Spleen (tissue), 11 donors: ENCODE measurements around the gene PRR35. TPM values are rescaled to one million over a fixed set of nuclear protein-coding genes. Genes with fewer than 3 reads are reported as not detected.

Source experiments
- DNase-seq: peaks from one replicate; pipeline ENCODE4 v3.0.0-alpha.2; 2020
- H3K27ac ChIP-seq, 8 donors: fragments of 200-600 bp; sonication (generic) in 7 of 8; 1 replicate in 4 of 8; 2 replicates in 4 of 8; pipeline versions ENCODE4 v1.5.0 to v1.8.0; 2016 to 2021; ENCODE audit warnings: inconsistent platforms in 4 of 8, mild to moderate bottlenecking in 4 of 8, moderate library complexity in 1 of 8
- H3K27me3 ChIP-seq, 7 donors: fragments of 200-600 bp; sonication (generic) in 6 of 7; replicated peaks in 1 of 7; 1 replicate in 4 of 7; 2 replicates in 3 of 7; pipeline versions ENCODE4 v1.5.0 to v1.8.0; 2016 to 2021; ENCODE audit warnings: inconsistent platforms in 3 of 7, mild to moderate bottlenecking in 1 of 7
- H3K36me3 ChIP-seq, 6 donors: fragments of 200-600 bp; sonication (generic) in 5 of 6; 1 replicate in 4 of 6; 2 replicates in 2 of 6; pipeline versions ENCODE4 v1.5.0 to v1.8.0; 2016 to 2021; ENCODE audit warnings: inconsistent platforms in 2 of 6
- H3K4me1 ChIP-seq, 6 donors: fragments of 200-600 bp; sonication (generic) in 5 of 6; 1 replicate in 3 of 6; 2 replicates in 3 of 6; pipeline versions ENCODE4 v1.5.0 to v1.8.0; 2016 to 2021; ENCODE audit warnings: inconsistent platforms in 3 of 6
- H3K4me3 ChIP-seq, 8 donors: fragments of 200-600 bp; sonication (generic) in 7 of 8; 1 replicate in 4 of 8; 2 replicates in 4 of 8; pipeline versions ENCODE4 v1.5.0 to v1.8.0; 2016 to 2021; ENCODE audit warnings: inconsistent platforms in 4 of 8, mild to moderate bottlenecking in 4 of 8, moderate library complexity in 2 of 8
- H3K9me3 ChIP-seq, 8 donors: fragments of 200-600 bp; sonication (generic) in 7 of 8; 1 replicate in 4 of 8; 2 replicates in 4 of 8; pipeline versions ENCODE4 v1.5.0 to v1.8.0; 2016 to 2021; ENCODE audit warnings: inconsistent platforms in 4 of 8
- CTCF ChIP-seq, 11 experiments: fragments of 200-600 bp in 7 of 11; fragments of 450-650 bp in 4 of 11; sonication (generic) in 4 of 11; IDR thresholded peaks in 8 of 11; conservative IDR thresholded peaks in 3 of 11; 1 replicate in 7 of 11; 2 replicates in 4 of 11; pipeline versions ENCODE4 v1.4.0 to v1.8.0; 2016 to 2021; ENCODE audit warnings: antibody characterized with exemption in 11 of 11, inconsistent platforms in 4 of 11, mild to moderate bottlenecking in 1 of 11
- POLR2A ChIP-seq, 3 donors: fragments of 450-650 bp; IDR thresholded peaks; one replicate each; pipeline ENCODE4 v1.5.1; 2017; ENCODE audit warnings: antibody characterized with exemption in 3 of 3, mild to moderate bottlenecking in 1 of 3
- POLR2AphosphoS5 ChIP-seq, 3 donors: sonication (generic); formaldehyde crosslinking; IDR thresholded peaks; one replicate each; pipeline ENCODE4 v1.5.1; 2017; ENCODE audit warnings: antibody characterized with exemption in 3 of 3
- WGBS, 5 donors: extraction: QIAGEN DNeasy Blood & Tissue Kit in 3 of 5; methylation state at CpG; one replicate each; pipeline versions ENCODE4 v1.1.5 to v1.1.7; 2013 to 2018; 5-methylcytosine and 5-hydroxymethylcytosine counted together
- intact Hi-C: fragments of 100-400 bp; cut with DNase I; formaldehyde crosslinking; loops from one replicate; pipeline ENCODE4 v1.15.0; 2023; ENCODE audit warnings: low total_unique reads
- polyA plus RNA-seq, 3 donors: library from polyadenylated mRNA; stranded (reverse); fragments of 200-250 nt; gene quantifications; one replicate each; pipeline ENCODE4 v1.2.1, GENCODE V29; 2013
- total RNA-seq, 7 donors: library from RNA; depleted of rRNA in 3 of 7; stranded (reverse); fragments of >200 nt in 3 of 7; fragmentation: NEBNext Ultra II Directional in 4 of 7; extraction: Animal tissue kit (Norgen Biotek cat#: 25700) in 4 of 7; gene quantifications; one replicate each; pipeline versions ENCODE4 v1.1.0 to v1.2.1, GENCODE V29; 2016 to 2021
- donor health status: healthy with polysubstance abuse.
- donor health status: DM: no; HTN: no; CAD: no; lungs with moderate emphysema.
- donor health status: DM: no; HTN: no; CAD: no.
- donor health status: Bipolar disorder and iron deficiency.
- donor health status: healthy.
- donor health status: DM: no; HTN: no; CAD: no.
- donor health status: DM: yes; HTN: yes; CAD: no.

PRR35 gene
- total and polyA plus RNA-seq, 10 donors: not detected

- no peak for DNase-seq
- WGBS, 5 donors: 87 to 93% (median 92%) methylated on average over 14 to 36 of the region's 36 CpGs
- Histone ChIP-seq H3K4me1 (peaks cover 2 to 60% (median 20%) of the 10 kb centered on the region in 6 donors), H3K27me3 (no peaks in the 10 kb centered on the region), H3K27ac (peak overlapping the region in 5 of 8 donors; percentile 19 to 64 (median 46)), H3K4me3 (no peak overlapping the region), H3K36me3 (peaks cover 0 to 55% (median 19%) of the 10 kb centered on the region in 6 donors), H3K9me3 (no peaks in the 10 kb centered on the region)
- intact Hi-C loops: no loop called here
- TF ChIP-seq POLR2AphosphoS5 (IDR thresholded peaks at IDR 0.05) (peak in 1 of 3 donors; percentile 26), POLR2A (IDR thresholded peaks at IDR 0.05) (no peak)
These were observed 15.4 kb downstream of the PRR35 start for GRCh38 chr16:575354-576196.

- TF ChIP-seq POLR2A (IDR thresholded peaks at IDR 0.05): no peak
- TF ChIP-seq POLR2AphosphoS5 (IDR thresholded peaks at IDR 0.05): peak; percentile 24 to 51 (median 33)
- TF ChIP-seq CTCF (IDR thresholded peaks at IDR 0.05 in 8 of 11, conservative IDR thresholded peaks at IDR 0.05 in 3 of 11): no peak
- no peak for DNase-seq
- peak overlapping the region in 5 of 8 donors; percentile 19 to 64 (median 46) for H3K27ac ChIP-seq
- WGBS, 5 donors: 65 to 73% (median 67%) methylated on average over 10 to 21 of the region's 21 CpGs
- H3K27me3 ChIP-seq: no peaks in the 10 kb centered on the region
- intact Hi-C loops: no loop called here
- H3K4me3 ChIP-seq: no peak overlapping the region
- H3K36me3 ChIP-seq: peaks cover 0 to 62% (median 19%) of the 10 kb centered on the region in 6 donors
- H3K9me3 ChIP-seq: no peaks in the 10 kb centered on the region
- peaks cover 0 to 53% (median 17%) of the 10 kb centered on the region in 6 donors for H3K4me1 ChIP-seq
These were observed 16.1 kb downstream of the PRR35 start for GRCh38 chr16:576197-576822.

- Histone ChIP-seq H3K27me3 (no peaks in the 10 kb centered on the region), H3K36me3 (peaks cover 0 to 62% (median 19%) of the 10 kb centered on the region in 6 donors), H3K9me3 (no peaks in the 10 kb centered on the region), H3K4me3 (no peak overlapping the region), H3K27ac (peak overlapping the region in 2 of 8 donors; percentile 46 to 64), H3K4me1 (peaks cover 0 to 48% (median 16%) of the 10 kb centered on the region in 6 donors)
- TF ChIP-seq CTCF (IDR thresholded peaks at IDR 0.05 in 8 of 11, conservative IDR thresholded peaks at IDR 0.05 in 3 of 11): no peak
- no peak for TF ChIP-seq POLR2AphosphoS5 (IDR thresholded peaks at IDR 0.05)
- TF ChIP-seq POLR2A (IDR thresholded peaks at IDR 0.05): no peak
- intact Hi-C loops: no loop called here
- DNase-seq: no peak
- WGBS, 5 donors: 49 to 68% (median 59%) methylated on average over 7 to 8 of the region's 8 CpGs
These were observed 16.6 kb downstream of the PRR35 start for GRCh38 chr16:576823-577201.

- Histone ChIP-seq H3K9me3 (no peaks in the 10 kb centered on the region), H3K27ac (no peak overlapping the region), H3K4me3 (no peak overlapping the region), H3K4me1 (peaks cover 0 to 38% (median 16%) of the 10 kb centered on the region in 6 donors), H3K36me3 (peaks cover 0 to 62% (median 19%) of the 10 kb centered on the region in 6 donors), H3K27me3 (no peaks in the 10 kb centered on the region)
- 94 to 97% (median 94%) methylated on average over 5 to 13 of the region's 13 CpGs for WGBS, 5 donors
- TF ChIP-seq CTCF (IDR thresholded peaks at IDR 0.05 in 8 of 11, conservative IDR thresholded peaks at IDR 0.05 in 3 of 11) (no peak), POLR2AphosphoS5 (IDR thresholded peaks at IDR 0.05) (peak in 1 of 3 donors; percentile 6), POLR2A (IDR thresholded peaks at IDR 0.05) (no peak)
- intact Hi-C loops: no loop called here
- DNase-seq: no peak
These were observed 17.6 kb downstream of the PRR35 start for GRCh38 chr16:577796-578195.
